ENCODE data around the gene HOXD11. TPM values are rescaled to one million over a fixed set of nuclear protein-coding genes. Genes with fewer than 3 reads are reported as not detected.

The HOXD11 gene
- polyA plus RNA-seq, 1 donor from 2014 or later = not detected

- H4K20me1 ChIP-seq (ENCODE audit: insufficient read depth) = no peaks in the 10 kb centered on the region
- H3F3A ChIP-seq (ENCODE audit: insufficient read depth, low read length, poor library complexity, severe bottlenecking) = no peaks in the 10 kb centered on the region
- TF ChIP-seq TAF1 (IDR thresholded peaks at IDR 0.05; ENCODE audit: low read depth) (no peak), REST (IDR thresholded peaks at IDR 0.05; ENCODE audit: borderline replicate concordance) (no peak), POLR2AphosphoS5 (IDR thresholded peaks at IDR 0.05) (no peak), RAD21 (conservative IDR thresholded peaks at IDR 0.05) (no peak), EP300 (conservative IDR thresholded peaks at IDR 0.05; ENCODE audit: poor library complexity, severe bottlenecking) (no peak), EZH2 (IDR thresholded peaks at IDR 0.05; ENCODE audit: borderline replicate concordance, insufficient read depth, low read length, poor library complexity, severe bottlenecking) (no peak), CTCF (IDR thresholded peaks at IDR 0.05; ENCODE audit: poor library complexity, severe bottlenecking) (no peak), MXI1 (conservative IDR thresholded peaks at IDR 0.05; ENCODE audit: poor library complexity, severe bottlenecking) (no peak), SMC3 (conservative IDR thresholded peaks at IDR 0.05; ENCODE audit: poor library complexity) (no peak)
- H3K4me2 ChIP-seq (ENCODE audit: low read length) = no peak overlapping the region
- peaks cover 100% of the 10 kb centered on the region for H3K27me3 ChIP-seq (ENCODE audit: insufficient read depth, low read depth, low read length)
- H3K9me3 ChIP-seq (ENCODE audit: low read length) = peaks cover 12% of the 10 kb centered on the region
- H3K4me3 ChIP-seq (ENCODE audit: low read length) = no peak overlapping the region
- no peaks in the 10 kb centered on the region for H3K9me2 ChIP-seq (ENCODE audit: insufficient read depth, low read length)
- H3K36me3 ChIP-seq (ENCODE audit: insufficient read depth, low read length) = no peaks in the 10 kb centered on the region
- H2AFZ ChIP-seq (ENCODE audit: low read depth, low read length) = no peak overlapping the region
- no peaks in the 10 kb centered on the region for H3K79me2 ChIP-seq (replicated peaks; ENCODE audit: insufficient read depth, low read length)
- no peak overlapping the region for H3K9ac ChIP-seq (ENCODE audit: low read length)
- no peak overlapping the region for H3K27ac ChIP-seq (ENCODE audit: low read length)
These were observed 43.7 kb downstream of the HOXD11 start for GRCh38 chr2:176150584-176151441.

GRCh38 chr2:176151442-176152287 is 44.6 kb downstream of the HOXD11 start, which contains the start of gene HOXD4:
Gene HOXD4 (plus strand): TSS chr2:176151550. CDS start chr2:176151634, 84 bp downstream.
- Histone ChIP-seq H3K9me2 (ENCODE audit: insufficient read depth, low read length) (no peaks in the 10 kb centered on the region), H3F3A (ENCODE audit: insufficient read depth, low read length, poor library complexity, severe bottlenecking) (no peaks in the 10 kb centered on the region), H3K9ac (ENCODE audit: low read length) (no peak within 1 kb of the TSS), H3K27ac (ENCODE audit: low read length) (no peak within 1 kb of the TSS), H3K36me3 (ENCODE audit: insufficient read depth, low read length) (no peaks in the 10 kb centered on the region), H3K4me2 (ENCODE audit: low read length) (no peak within 1 kb of the TSS), H3K4me3 (ENCODE audit: low read length) (no peak within 1 kb of the TSS), H3K9me3 (ENCODE audit: low read length) (peaks cover 12% of the 10 kb centered on the region), H4K20me1 (ENCODE audit: insufficient read depth) (no peaks in the 10 kb centered on the region), H3K79me2 (replicated peaks; ENCODE audit: insufficient read depth, low read length) (no peaks in the 10 kb centered on the region), H3K27me3 (ENCODE audit: insufficient read depth, low read depth, low read length) (peaks cover 100% of the 10 kb centered on the region), H2AFZ (ENCODE audit: low read depth, low read length) (no peak within 1 kb of the TSS)
- TF ChIP-seq TAF1 (IDR thresholded peaks at IDR 0.05; ENCODE audit: low read depth) = no peak
- TF ChIP-seq EZH2 (IDR thresholded peaks at IDR 0.05; ENCODE audit: borderline replicate concordance, insufficient read depth, low read length, poor library complexity, severe bottlenecking) = no peak
- no peak for TF ChIP-seq MXI1 (conservative IDR thresholded peaks at IDR 0.05; ENCODE audit: poor library complexity, severe bottlenecking)
- TF ChIP-seq CTCF (IDR thresholded peaks at IDR 0.05; ENCODE audit: poor library complexity, severe bottlenecking) = no peak
- TF ChIP-seq RAD21 (conservative IDR thresholded peaks at IDR 0.05) = no peak
- no peak for TF ChIP-seq SMC3 (conservative IDR thresholded peaks at IDR 0.05; ENCODE audit: poor library complexity)
- TF ChIP-seq POLR2AphosphoS5 (IDR thresholded peaks at IDR 0.05) = no peak
- TF ChIP-seq EP300 (conservative IDR thresholded peaks at IDR 0.05; ENCODE audit: poor library complexity, severe bottlenecking) = no peak
- TF ChIP-seq REST (IDR thresholded peaks at IDR 0.05; ENCODE audit: borderline replicate concordance) = no peak
